Coronary artery (tissue), 2 donors: ENCODE data around the gene SPEG.

Experiments
- DNase-seq: peaks from one replicate; pipeline ENCODE4 v3.0.0-alpha.2; 2017; ENCODE audit warnings: low spot score
- H3K27ac ChIP-seq, 2 donors: fragments of 200-600 bp; sonication (generic); one replicate each; pipeline ENCODE4 v1.5.1; 2016 to 2019
- H3K4me3 ChIP-seq: fragments of 200-600 bp; sonication (generic); 2 replicates; pipeline ENCODE4 v1.5.1; 2016; ENCODE audit warnings: mild to moderate bottlenecking, moderate library complexity
- TF ChIP-seq, protein P1 (sequence below): fragments of 200-600 bp; sonication (generic); IDR thresholded peaks from one replicate; pipeline ENCODE4 v1.5.1; 2019; ENCODE audit warnings: antibody characterized with exemption

SPEG gene

DNA sequence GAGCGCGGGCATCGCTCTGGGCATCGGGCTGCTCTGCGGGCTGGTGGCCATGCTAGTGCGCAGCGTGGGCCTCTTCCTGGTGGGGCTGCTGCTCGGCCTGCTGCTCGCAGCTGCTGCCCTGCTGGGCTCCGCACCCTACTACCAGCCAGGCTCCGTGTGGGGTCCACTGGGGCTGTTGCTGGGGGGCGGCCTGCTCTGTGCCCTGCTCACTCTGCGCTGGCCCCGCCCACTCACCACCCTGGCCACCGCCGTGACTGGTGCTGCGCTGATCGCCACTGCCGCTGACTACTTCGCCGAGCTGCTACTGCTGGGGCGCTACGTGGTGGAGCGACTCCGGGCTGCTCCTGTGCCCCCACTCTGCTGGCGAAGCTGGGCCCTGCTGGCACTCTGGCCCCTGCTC is 113.0 kb downstream of the SPEG start:
- DNase-seq: no peak
- H3K27ac ChIP-seq: no peak overlapping the region
- no peak overlapping the region for H3K4me3 ChIP-seq
- TF ChIP-seq, protein P1, sequence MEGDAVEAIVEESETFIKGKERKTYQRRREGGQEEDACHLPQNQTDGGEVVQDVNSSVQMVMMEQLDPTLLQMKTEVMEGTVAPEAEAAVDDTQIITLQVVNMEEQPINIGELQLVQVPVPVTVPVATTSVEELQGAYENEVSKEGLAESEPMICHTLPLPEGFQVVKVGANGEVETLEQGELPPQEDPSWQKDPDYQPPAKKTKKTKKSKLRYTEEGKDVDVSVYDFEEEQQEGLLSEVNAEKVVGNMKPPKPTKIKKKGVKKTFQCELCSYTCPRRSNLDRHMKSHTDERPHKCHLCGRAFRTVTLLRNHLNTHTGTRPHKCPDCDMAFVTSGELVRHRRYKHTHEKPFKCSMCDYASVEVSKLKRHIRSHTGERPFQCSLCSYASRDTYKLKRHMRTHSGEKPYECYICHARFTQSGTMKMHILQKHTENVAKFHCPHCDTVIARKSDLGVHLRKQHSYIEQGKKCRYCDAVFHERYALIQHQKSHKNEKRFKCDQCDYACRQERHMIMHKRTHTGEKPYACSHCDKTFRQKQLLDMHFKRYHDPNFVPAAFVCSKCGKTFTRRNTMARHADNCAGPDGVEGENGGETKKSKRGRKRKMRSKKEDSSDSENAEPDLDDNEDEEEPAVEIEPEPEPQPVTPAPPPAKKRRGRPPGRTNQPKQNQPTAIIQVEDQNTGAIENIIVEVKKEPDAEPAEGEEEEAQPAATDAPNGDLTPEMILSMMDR: no peak
